PC-3 (cell line): ENCODE measurements around the gene C2orf80. TPM values are rescaled to one million over a fixed set of nuclear protein-coding genes. Genes with fewer than 3 reads are reported as not detected.

Source experiments
- ATAC-seq: fragments of 200-7000 bp; cut with Tn5 transposase; 2 replicates; pipeline ENCODE4 v1.9.1; 2020; ENCODE audit warnings: mild to moderate bottlenecking, moderate library complexity
- BruUV-seq: library from RNA; stranded (reverse); fragments of 400-500 nt; replicated peaks from 2 replicates; lab custom pipeline; 2021; lab: Mats Ljungman, UMichigan
- CTCF ChIA-PET: fragments of 300-600 bp; sonication (Branson Sonifier 250); formaldehyde crosslinking; loops from one replicate; lab custom pipeline; 2022; ENCODE audit warnings: antibody characterized with exemption; lab: Charles Lee
- POLR2A ChIA-PET: fragments of 300-600 bp; sonication (Branson Sonifier 250); formaldehyde crosslinking; loops from one replicate; lab custom pipeline; 2022; ENCODE audit warnings: antibody characterized with exemption; ENCODE audit not compliant: unreplicated experiment; lab: Charles Lee
- DNase-seq: peaks from one replicate; pipeline ENCODE4 v3.0.0-alpha.2; 2015
- H2AFZ ChIP-seq: fragments of 300-600 bp; sonication (generic); 2 replicates; pipeline ENCODE4 v1.6.0; 2016; ENCODE audit warnings: antibody characterized with exemption, low read length
- H3F3A ChIP-seq: fragments of 300-600 bp; sonication (generic); one replicate; pipeline ENCODE4 v1.6.0; 2017; ENCODE audit warnings: antibody characterized with exemption, low read length, control low read depth, mild to moderate bottlenecking; ENCODE audit not compliant: unreplicated experiment
- H3K27ac ChIP-seq: fragments of 300-600 bp; sonication (generic); 2 replicates; pipeline ENCODE4 v1.5.1; 2016; ENCODE audit warnings: mild to moderate bottlenecking, low read length
- H3K27me3 ChIP-seq: fragments of 300-600 bp; sonication (generic); 2 replicates; pipeline ENCODE4 v1.6.1; 2016; ENCODE audit warnings: low read length, mixed read lengths
- H3K36me3 ChIP-seq: fragments of 300-600 bp; sonication (generic); 2 replicates; pipeline ENCODE4 v1.6.1; 2016; ENCODE audit warnings: low read depth, mixed run types, low read length, mixed read lengths
- H3K4me1 ChIP-seq: fragments of 300-600 bp; sonication (generic); 2 replicates; pipeline ENCODE4 v1.5.1; 2016; ENCODE audit warnings: low read length; ENCODE audit not compliant: insufficient read depth
- H3K4me2 ChIP-seq: fragments of 300-600 bp; sonication (generic); 2 replicates; pipeline ENCODE4 v1.6.0; 2016; ENCODE audit warnings: low read length
- H3K4me3 ChIP-seq: fragments of 300-600 bp; sonication (generic); 2 replicates; pipeline ENCODE4 v1.5.1; 2016; ENCODE audit warnings: mild to moderate bottlenecking, low read length, mixed read lengths
- H3K79me2 ChIP-seq: fragments of 300-600 bp; sonication (generic); 2 replicates; pipeline ENCODE4 v1.6.1; 2017; ENCODE audit warnings: low read length, mixed read lengths
- H3K9ac ChIP-seq: fragments of 300-600 bp; sonication (generic); 2 replicates; pipeline ENCODE4 v1.6.0; 2016; ENCODE audit warnings: mild to moderate bottlenecking, low read length
- H3K9me2 ChIP-seq: fragments of 300-600 bp; sonication (generic); replicated peaks from 2 replicates; pipeline ENCODE4 v1.6.1; 2016; ENCODE audit warnings: mixed run types, low read length, mixed read lengths
- H3K9me3 ChIP-seq: fragments of 300-600 bp; sonication (generic); 2 replicates; pipeline ENCODE4 v1.6.1; 2016; ENCODE audit warnings: low read length, mixed read lengths
- H4K20me1 ChIP-seq: fragments of 300-600 bp; sonication (generic); 2 replicates; pipeline ENCODE4 v1.6.1; 2016; ENCODE audit warnings: low read length, mixed read lengths
- CTCF ChIP-seq: fragments of 300-600 bp; sonication (generic); conservative IDR thresholded peaks from 2 replicates; pipeline ENCODE4 v1.5.1; 2017; ENCODE audit warnings: antibody characterized with exemption, low read depth, mild to moderate bottlenecking, low read length
- EZH2 ChIP-seq: fragments of 300-600 bp; sonication (generic); IDR thresholded peaks from one replicate; pipeline ENCODE4 v1.6.1; 2017; ENCODE audit warnings: antibody characterized with exemption, mild to moderate bottlenecking, low read length; ENCODE audit not compliant: unreplicated experiment
- EZH2phosphoT487 ChIP-seq: fragments of 300-600 bp; sonication (generic); IDR thresholded peaks from 2 replicates; pipeline ENCODE4 v1.6.1; 2018; ENCODE audit warnings: mild to moderate bottlenecking, antibody characterized with exemption, low read length, borderline replicate concordance
- intact Hi-C: fragments of 100-400 bp; cut with micrococcal nuclease; formaldehyde crosslinking; loops from 2 replicates; pipeline ENCODE4 v1.9.0; 2023
- total RNA-seq: library from RNA; depleted of rRNA; stranded (reverse); fragments of >200 nt; gene quantifications from 2 replicates; pipeline ENCODE4 v1.2.3, GENCODE V29; 2014

Gene C2orf80
- total RNA-seq, 1 experiment from 2014 or later, result not detected

- no TSS peak for BruUV-seq
- no peaks in the 10 kb centered on the region for H3K79me2 ChIP-seq
- no peaks in the 10 kb centered on the region for H3K9me3 ChIP-seq
- no peaks in the 10 kb centered on the region for H3F3A ChIP-seq
- DNase-seq (peak; percentile 92), ATAC-seq (peak; percentile 100)
- POLR2A ChIA-PET, result interaction anchor here (0.6 kb wide), 1 partner anchor 64 kb away, joined by 3 read pairs; no protein-coding TSS in a partner anchor
- TF ChIP-seq EZH2 (no peak), CTCF (peak; percentile 89)
- H3K9me2 ChIP-seq, result no peaks in the 10 kb centered on the region
- H3K4me3 ChIP-seq, result peak overlapping the region; percentile 44; the same call in 1 of the 2 replicates
- H3K4me1 ChIP-seq, result 0 out of 2 replicates have a peak, but pooled peaks cover 3% of the 10 kb centered on the region
- CTCF ChIA-PET, result interaction anchor here (0.5 to 1.5 kb wide), 8 partner anchors 18 to 451 kb away, joined by 3 to 24 read pairs (median 3); partner anchors contain the start of gene IDH1
- no peaks in the 10 kb centered on the region for H3K36me3 ChIP-seq
- intact Hi-C loops, result loop anchor here (1.0 kb wide), 2 partner anchors 73 to 80 kb away; partner anchors contain the start of gene IDH1
- H4K20me1 ChIP-seq, result no peaks in the 10 kb centered on the region
- peak overlapping the region; percentile 79 for H3K4me2 ChIP-seq
- H3K9ac ChIP-seq, result no peak overlapping the region
- H2AFZ ChIP-seq, result peak overlapping the region; percentile 66
- H3K27me3 ChIP-seq, result peaks cover 4% of the 10 kb centered on the region; the same call in 1 of the 2 replicates
- H3K27ac ChIP-seq, result no peak overlapping the region
These were observed 14.6 kb downstream of the C2orf80 start for GRCh38 chr2:208175069-208175839.

GRCh38 chr2:208174144-208174543 lies 15.7 kb downstream of the C2orf80 start:
- ATAC-seq, result no peak

More at GRCh38 chr2:208174144-208174543, 15.7 kb downstream of the C2orf80 start:
- BruUV-seq, result no TSS peak
- TF ChIP-seq EZH2 (no peak), EZH2phosphoT487 (no peak), CTCF (no peak)
- H3K27ac ChIP-seq, result no peak overlapping the region
- H3K9me3 ChIP-seq, result no peaks in the 10 kb centered on the region
- intact Hi-C loops, result no loop called here
- 0 out of 2 replicates have a peak, but pooled peaks cover 3% of the 10 kb centered on the region for H3K4me1 ChIP-seq
- H3F3A ChIP-seq, result no peaks in the 10 kb centered on the region
- no peaks in the 10 kb centered on the region for H3K36me3 ChIP-seq
- ChIA-PET POLR2A (no interaction called here), CTCF (interaction anchor here (0.7 to 1.0 kb wide), 2 partner anchors 72 to 257 kb away, joined by 3 to 6 read pairs; no protein-coding TSS in a partner anchor)
- H3K9me2 ChIP-seq, result no peaks in the 10 kb centered on the region
- H4K20me1 ChIP-seq, result no peaks in the 10 kb centered on the region
- peak; percentile 17 for DNase-seq
- no peak overlapping the region for H3K4me2 ChIP-seq
- no peak overlapping the region for H3K4me3 ChIP-seq
- H3K79me2 ChIP-seq, result no peaks in the 10 kb centered on the region
- no peak overlapping the region for H3K9ac ChIP-seq
- 0 out of 2 replicates have a peak overlapping the region, but pooled peaks have one; percentile 66 for H2AFZ ChIP-seq
- peaks cover 7% of the 10 kb centered on the region; the same call in 1 of the 2 replicates for H3K27me3 ChIP-seq
